ENCODE results near the gene RBM22. TPM values are rescaled to one million over a fixed set of nuclear protein-coding genes. Genes with fewer than 3 reads are reported as not detected.

RBM22 gene
- total RNA-seq, 1 experiment from 2014 or later, result 31.6 TPM

GRCh38 chr5:150642991-150643710, 57.7 kb downstream of the RBM22 start:
- Histone ChIP-seq H3K9me2 (replicated peaks; ENCODE audit: low read length) (no peaks in the 10 kb centered on the region), H3K9ac (ENCODE audit: low read length) (0 out of 2 replicates have a peak overlapping the region, but pooled peaks have one; percentile 11), H3K9me3 (ENCODE audit: low read length) (no peaks in the 10 kb centered on the region), H3K36me3 (ENCODE audit: low read depth, low read length) (no peaks in the 10 kb centered on the region), H3K27ac (ENCODE audit: low read length) (peak overlapping the region; percentile 92), H4K20me1 (ENCODE audit: low read length) (no peaks in the 10 kb centered on the region), H3K27me3 (ENCODE audit: low read length) (no peaks in the 10 kb centered on the region), H3K79me2 (ENCODE audit: low read length) (peaks cover 46% of the 10 kb centered on the region), H3F3A (ENCODE audit: low read length, unreplicated experiment) (peaks cover 8% of the 10 kb centered on the region), H2AFZ (ENCODE audit: low read length) (no peak overlapping the region), H3K4me2 (ENCODE audit: low read length) (peak overlapping the region; percentile 82), H3K4me3 (ENCODE audit: low read length) (peak overlapping the region; percentile 64), H3K4me1 (ENCODE audit: insufficient read depth, low read length) (peaks cover 69% of the 10 kb centered on the region)
- no peak for TF ChIP-seq EZH2 (IDR thresholded peaks at IDR 0.05; ENCODE audit: low read length, unreplicated experiment)
- ATAC-seq, result no peak
- ChIA-PET CTCF (interaction anchor here (1.0 kb wide), 1 partner anchor 10 kb away, joined by 5 read pairs; no protein-coding TSS in a partner anchor), POLR2A (ENCODE audit: unreplicated experiment) (interaction anchor here (0.6 to 1.0 kb wide), 2 partner anchors 9 to 84 kb away, joined by 3 to 4 read pairs; no protein-coding TSS in a partner anchor)
- DNase-seq, result no peak
- no TSS peak for BruUV-seq (replicated peaks)
- intact Hi-C loops (cut with micrococcal nuclease), result no loop called here

- POLR2A ChIA-PET (ENCODE audit: unreplicated experiment), result interaction anchor here (0.6 to 1.0 kb wide), 2 partner anchors 9 to 83 kb away, joined by 3 to 4 read pairs; no protein-coding TSS in a partner anchor
- peak overlapping the region; percentile 64 for H3K4me3 ChIP-seq (ENCODE audit: low read length)
These were observed 58.3 kb downstream of the RBM22 start for GRCh38 chr5:150642567-150642927.

GRCh38 chr5:150641824-150642566, 58.9 kb downstream of the RBM22 start:
- CTCF ChIA-PET, result interaction anchor here (1.0 kb wide), 1 partner anchor 11 kb away, joined by 5 read pairs; no protein-coding TSS in a partner anchor
- H3K36me3 ChIP-seq (ENCODE audit: low read depth, low read length), result no peaks in the 10 kb centered on the region
- peaks cover 80% of the 10 kb centered on the region for H3K4me1 ChIP-seq (ENCODE audit: insufficient read depth, low read length)
- ATAC-seq, result no peak
- peak overlapping the region; percentile 92 for H3K27ac ChIP-seq (ENCODE audit: low read length)
- H2AFZ ChIP-seq (ENCODE audit: low read length), result no peak overlapping the region
- H3K9ac ChIP-seq (ENCODE audit: low read length), result peak overlapping the region; percentile 56
- no peaks in the 10 kb centered on the region for H3K27me3 ChIP-seq (ENCODE audit: low read length)
- H3F3A ChIP-seq (ENCODE audit: low read length, unreplicated experiment), result peaks cover 8% of the 10 kb centered on the region
- peak overlapping the region; percentile 64 for H3K4me3 ChIP-seq (ENCODE audit: low read length)
- TF ChIP-seq EZH2 (IDR thresholded peaks at IDR 0.05; ENCODE audit: low read length, unreplicated experiment) (no peak), CTCF (conservative IDR thresholded peaks at IDR 0.05; ENCODE audit: low read depth, low read length) (no peak), EZH2phosphoT487 (IDR thresholded peaks at IDR 0.05; ENCODE audit: borderline replicate concordance, low read length) (no peak)
- H3K9me2 ChIP-seq (replicated peaks; ENCODE audit: low read length), result no peaks in the 10 kb centered on the region
- intact Hi-C loops (cut with micrococcal nuclease), result no loop called here
- no TSS peak for BruUV-seq (replicated peaks)
- no peaks in the 10 kb centered on the region for H4K20me1 ChIP-seq (ENCODE audit: low read length)
- H3K9me3 ChIP-seq (ENCODE audit: low read length), result no peaks in the 10 kb centered on the region
- H3K4me2 ChIP-seq (ENCODE audit: low read length), result peak overlapping the region; percentile 82
- peak; percentile 30 for DNase-seq
- POLR2A ChIA-PET (ENCODE audit: unreplicated experiment), result interaction anchor here (1.0 kb wide), 1 partner anchor 10 kb away, joined by 4 read pairs; no protein-coding TSS in a partner anchor
- peaks cover 46% of the 10 kb centered on the region for H3K79me2 ChIP-seq (ENCODE audit: low read length)

More at GRCh38 chr5:150642567-150642927, 58.3 kb downstream of the RBM22 start:
- Histone ChIP-seq H3K27ac (ENCODE audit: low read length) (peak overlapping the region; percentile 92), H3K9me2 (replicated peaks; ENCODE audit: low read length) (no peaks in the 10 kb centered on the region), H3K27me3 (ENCODE audit: low read length) (no peaks in the 10 kb centered on the region), H3K36me3 (ENCODE audit: low read depth, low read length) (no peaks in the 10 kb centered on the region), H4K20me1 (ENCODE audit: low read length) (no peaks in the 10 kb centered on the region), H3K9me3 (ENCODE audit: low read length) (no peaks in the 10 kb centered on the region), H3K4me1 (ENCODE audit: insufficient read depth, low read length) (peaks cover 75% of the 10 kb centered on the region), H3K79me2 (ENCODE audit: low read length) (peaks cover 46% of the 10 kb centered on the region), H3K9ac (ENCODE audit: low read length) (0 out of 2 replicates have a peak overlapping the region, but pooled peaks have one; percentile 56), H2AFZ (ENCODE audit: low read length) (no peak overlapping the region), H3F3A (ENCODE audit: low read length, unreplicated experiment) (peaks cover 8% of the 10 kb centered on the region), H3K4me2 (ENCODE audit: low read length) (peak overlapping the region; percentile 82)
- intact Hi-C loops (cut with micrococcal nuclease), result no loop called here
- peak; percentile 94 for DNase-seq
- no peak for TF ChIP-seq EZH2phosphoT487 (IDR thresholded peaks at IDR 0.05; ENCODE audit: borderline replicate concordance, low read length)
- peak; percentile 59 for ATAC-seq
- CTCF ChIA-PET, result interaction anchor here (1.0 kb wide), 1 partner anchor 11 kb away, joined by 5 read pairs; no protein-coding TSS in a partner anchor
- no TSS peak for BruUV-seq (replicated peaks)

All from PC-3 (cell line).